ENCODE results near the gene CREBRF. TPM values are rescaled to one million over a fixed set of nuclear protein-coding genes. Genes with fewer than 3 reads are reported as not detected.
"Not testable (repeated sequence)": the region's sequence is repeated elsewhere in the genome, so short reads cannot be mapped to it uniquely, and the experiment has no call there.

The CREBRF gene
- total RNA-seq, 1 experiment from 2014 or later = 6.5 TPM

GRCh38 chr5:173035904-173036707, 20.0 kb upstream of the CREBRF start:
- DNase-seq (ENCODE audit: low read depth) = no peak

GRCh38 chr5:173039188-173039587, 17.0 kb upstream of the CREBRF start:
- no peak for DNase-seq (ENCODE audit: low read depth)

DNA sequence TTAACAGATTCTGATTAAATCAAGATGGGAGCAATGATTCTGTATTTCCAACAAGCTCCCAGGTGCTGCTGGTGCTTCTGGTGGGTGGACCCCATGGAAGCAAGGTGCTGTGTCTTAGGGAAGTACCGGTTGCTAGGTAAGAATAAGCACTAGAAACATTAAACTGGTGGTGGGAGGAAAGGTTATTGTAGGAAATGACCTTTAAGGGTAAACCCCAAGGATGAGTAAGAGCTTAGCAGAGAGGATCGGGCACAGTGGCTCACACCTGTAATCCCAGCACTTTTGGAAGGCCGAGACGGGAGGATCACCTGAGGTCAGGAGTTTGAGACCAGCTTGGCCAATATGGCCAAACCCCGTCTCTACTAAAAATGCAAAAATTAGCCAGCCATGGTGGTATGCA, 16.2 kb upstream of the CREBRF start:
- no peak for DNase-seq (ENCODE audit: low read depth)

GRCh38 chr5:173041881-173042762, 14.0 kb upstream of the CREBRF start:
- no peak for DNase-seq (ENCODE audit: low read depth)

DNA sequence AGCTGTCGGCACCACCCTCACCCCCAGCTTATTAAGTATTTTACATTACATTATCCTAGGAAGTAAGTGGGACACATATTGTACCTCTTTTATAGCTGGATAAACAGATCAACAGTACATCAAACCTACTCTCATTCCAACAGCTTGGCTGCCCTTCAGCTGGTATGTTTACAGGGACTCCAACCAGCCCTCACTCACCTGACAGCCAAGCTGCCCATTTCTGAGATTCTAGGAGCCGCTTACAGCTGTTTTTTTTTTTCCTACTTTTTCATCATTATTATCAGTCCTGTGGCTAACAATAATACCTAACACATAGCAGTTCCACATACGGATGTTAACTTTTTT, 13.4 kb upstream of the CREBRF start:
- DNase-seq (ENCODE audit: low read depth) = no peak

DNA sequence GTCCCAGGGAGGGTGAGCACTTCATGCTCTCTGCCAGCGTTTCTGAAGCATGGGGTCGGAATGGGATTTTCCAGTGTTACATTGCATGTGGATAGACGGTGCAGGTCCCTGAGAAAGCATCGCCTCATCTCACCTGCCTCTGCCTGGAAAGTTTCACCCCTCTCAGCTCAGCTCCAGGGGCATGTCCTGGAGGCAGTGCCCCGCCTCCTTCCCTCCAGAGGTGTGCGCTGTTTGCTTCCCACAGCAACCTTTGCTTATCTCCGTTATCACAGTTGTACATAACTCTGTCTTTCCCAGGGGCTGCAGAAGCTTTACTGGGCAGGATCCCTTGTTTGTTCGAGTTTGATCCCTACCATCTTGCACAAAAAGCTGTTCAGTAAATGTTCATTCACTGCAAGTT, 10.7 kb upstream of the CREBRF start:
- DNase-seq (ENCODE audit: low read depth) = no peak

GRCh38 chr5:173047096-173047837, 8.9 kb upstream of the CREBRF start:
- DNase-seq (ENCODE audit: low read depth) = not testable (repeated sequence)

- no peak for DNase-seq (ENCODE audit: low read depth)
Observed at GRCh38 chr5:173047838-173048105, 8.4 kb upstream of the CREBRF start.

- DNase-seq (ENCODE audit: low read depth) = no peak
Observed at GRCh38 chr5:173050791-173051190, 5.4 kb upstream of the CREBRF start.

- no peak for DNase-seq (ENCODE audit: low read depth)
Observed at GRCh38 chr5:173051746-173052145, 4.4 kb upstream of the CREBRF start.

DNA sequence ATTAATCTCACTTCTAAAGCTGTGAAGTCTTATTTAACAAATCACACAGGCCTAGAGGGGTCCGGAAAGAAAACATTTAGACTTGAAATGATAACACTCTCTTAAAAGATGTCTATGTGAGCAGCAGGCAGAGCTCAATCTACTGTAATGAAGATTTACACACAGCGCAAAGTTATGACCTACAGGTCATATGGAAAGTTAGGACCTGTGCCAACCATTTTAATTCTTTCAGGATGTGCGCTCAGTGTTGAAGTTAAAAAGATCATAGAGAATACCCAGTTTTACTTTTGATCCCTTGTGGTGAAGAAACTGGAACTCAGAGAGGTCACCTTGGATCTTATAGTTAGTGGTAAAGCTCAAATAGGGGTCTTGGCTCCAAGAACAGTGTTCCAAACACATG, 3.1 kb upstream of the CREBRF start:
- no peak for DNase-seq (ENCODE audit: low read depth)

GRCh38 chr5:173055042-173055721, 970 bp upstream of the CREBRF start:
- DNase-seq (ENCODE audit: low read depth) = no peak

- DNase-seq (ENCODE audit: low read depth) = no peak
Observed at GRCh38 chr5:173055722-173055982, 500 bp upstream of the CREBRF start.

DNA sequence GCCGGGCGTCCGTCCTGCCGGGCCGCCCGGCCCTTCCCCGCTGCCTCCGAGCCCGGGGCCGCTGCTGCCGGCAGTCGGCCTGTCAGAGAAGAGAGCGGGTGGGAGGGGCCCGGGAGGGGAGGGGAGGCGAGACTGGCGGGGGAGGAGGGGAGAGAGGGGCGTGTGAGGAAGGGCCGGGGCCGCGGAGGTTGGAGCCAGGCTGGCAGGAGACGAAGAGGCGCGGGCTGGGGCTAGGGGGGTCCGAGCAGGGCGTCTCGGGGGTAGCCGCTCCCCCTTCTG, 570 bp downstream of the CREBRF start:
- DNase-seq (ENCODE audit: low read depth) = no peak

DNA sequence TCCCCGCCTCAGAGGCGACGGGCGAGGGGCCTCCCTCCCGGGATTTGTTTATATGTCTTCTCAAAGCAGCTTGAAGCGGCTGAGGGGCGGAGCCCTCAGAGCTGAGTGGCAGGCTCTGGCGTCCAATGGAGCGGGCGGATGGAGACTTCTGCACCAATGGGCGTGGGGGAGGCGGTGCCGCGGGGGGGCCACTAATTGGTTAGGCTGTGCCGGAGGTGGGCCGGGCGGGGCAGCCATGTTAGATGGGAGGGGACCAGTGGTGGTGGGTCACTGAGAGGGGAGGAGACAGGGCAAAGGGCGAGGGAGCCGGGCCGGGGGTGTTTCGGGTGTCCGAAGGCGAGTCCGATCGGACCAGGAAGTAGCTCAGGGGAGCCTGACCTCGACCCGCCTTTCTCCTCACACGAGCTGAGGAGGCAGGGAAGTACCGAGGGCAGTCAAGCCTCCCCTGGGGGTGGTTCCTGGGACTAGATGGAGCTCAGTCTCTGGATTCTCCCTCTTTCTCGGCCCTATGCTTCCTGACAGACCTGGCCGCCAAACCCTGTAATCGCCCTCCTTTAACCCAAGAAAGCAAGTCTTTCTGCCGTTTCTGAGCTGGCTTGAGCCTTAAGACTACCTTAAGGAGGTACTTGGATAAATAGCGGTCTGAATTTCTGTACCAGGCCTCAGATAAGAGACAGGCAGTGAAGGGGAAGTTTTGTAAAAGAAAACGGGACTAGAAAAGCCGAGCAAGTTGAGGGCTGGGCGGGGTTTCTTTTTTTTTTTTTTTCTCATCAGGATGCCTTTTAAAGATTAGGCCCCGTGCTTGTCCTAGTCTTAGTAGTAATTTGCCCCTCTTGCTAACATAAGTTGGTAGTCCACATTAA, 1.1 kb downstream of the CREBRF start:
- peak; percentile 96 for DNase-seq (ENCODE audit: low read depth)

DNA sequence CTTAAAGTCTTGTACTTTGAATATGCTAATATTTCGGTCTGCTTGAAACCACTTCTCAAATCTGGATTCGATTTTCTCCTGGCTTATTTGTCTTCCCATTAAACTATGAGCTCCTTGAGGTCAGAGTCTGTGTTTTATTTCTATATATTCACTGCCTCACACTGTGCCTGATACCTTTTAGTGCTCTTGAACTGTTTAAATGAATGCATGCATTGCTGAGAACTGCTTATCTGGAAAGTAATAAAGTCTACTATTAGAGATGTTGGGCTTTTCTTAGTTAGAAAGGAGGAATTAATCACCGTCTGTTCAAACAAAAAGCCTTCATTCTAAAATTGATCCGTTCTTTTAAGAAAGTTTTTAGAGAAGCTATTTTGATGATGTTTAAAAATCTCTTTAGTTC, 6.0 kb downstream of the CREBRF start:
- DNase-seq (ENCODE audit: low read depth) = no peak

- DNase-seq (ENCODE audit: low read depth) = no peak
Observed at GRCh38 chr5:173065155-173065554, 9.0 kb downstream of the CREBRF start.

- no peak for DNase-seq (ENCODE audit: low read depth)
Observed at GRCh38 chr5:173069671-173070070, 13.5 kb downstream of the CREBRF start.

- DNase-seq (ENCODE audit: low read depth) = no peak
Observed at GRCh38 chr5:173075137-173075843, 19.1 kb downstream of the CREBRF start.

DNA sequence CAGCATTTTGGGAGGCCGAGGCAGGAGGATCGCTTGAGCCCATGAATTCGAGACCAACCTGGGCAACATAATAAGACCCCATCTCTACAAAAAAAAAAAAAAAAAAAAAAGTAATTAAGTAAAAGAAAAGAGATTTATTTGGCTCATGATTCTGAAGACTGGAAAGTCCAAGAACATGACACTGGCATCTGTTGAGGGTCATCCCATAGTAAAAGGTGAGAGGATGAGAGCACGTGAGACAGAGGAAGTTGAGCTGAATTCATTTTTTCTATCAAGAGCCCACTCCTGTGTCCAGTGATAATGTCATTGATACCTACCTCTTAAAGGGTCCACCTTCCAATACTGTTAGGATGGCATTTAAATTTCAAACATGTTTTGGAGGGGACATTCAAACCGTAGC, 19.8 kb downstream of the CREBRF start:
- DNase-seq (ENCODE audit: low read depth) = no peak

- DNase-seq (ENCODE audit: low read depth) = not testable (repeated sequence)
Observed at GRCh38 chr5:173076471-173076870, 20.3 kb downstream of the CREBRF start.
